Thoracic aorta (tissue), 2 donors: ENCODE results near the gene ACTN4. TPM values are rescaled to one million over a fixed set of nuclear protein-coding genes. Genes with fewer than 3 reads are reported as not detected.
A peak's percentile ranks its signal among the peaks of the same experiment; 100 is the strongest.

ENCODE experiments used
- ATAC-seq: fragments of 150-250 bp; one replicate; pipeline ENCODE4 v1.8.0; 2017; ENCODE audit warnings: low read depth; ENCODE audit not compliant: insufficient number of reproducible peaks, low FRiP score
- DNase-seq: peaks from one replicate; pipeline ENCODE4 v3.0.0-alpha.2; 2020; ENCODE audit warnings: low spot score
- H3K27ac ChIP-seq, 2 donors: fragments of 200-600 bp; sonication (generic); 1 replicate in 1 of 2; 2 replicates in 1 of 2; pipeline ENCODE4 v1.5.1; 2016; ENCODE audit warnings: mild to moderate bottlenecking in 2 of 2, moderate library complexity in 2 of 2
- H3K27me3 ChIP-seq: fragments of 200-600 bp; sonication (generic); replicated peaks from 2 replicates; pipeline ENCODE4 v1.6.0; 2016; ENCODE audit warnings: mild to moderate bottlenecking; ENCODE audit not compliant: insufficient read depth
- H3K36me3 ChIP-seq: fragments of 200-600 bp; sonication (generic); one replicate; pipeline ENCODE4 v1.5.1; 2016
- H3K4me1 ChIP-seq, 2 donors: fragments of 200-600 bp; sonication (generic); 1 replicate in 1 of 2; 2 replicates in 1 of 2; pipeline versions ENCODE4 v1.5.1 to v1.6.0; 2016; ENCODE audit warnings: low read depth in 2 of 2, mild to moderate bottlenecking in 1 of 2; ENCODE audit not compliant: control insufficient read depth in 1 of 2
- H3K4me3 ChIP-seq: fragments of 200-600 bp; sonication (generic); 2 replicates; pipeline ENCODE4 v1.5.1; 2016; ENCODE audit warnings: mild to moderate bottlenecking
- H3K9me3 ChIP-seq: fragments of 200-600 bp; sonication (generic); 2 replicates; pipeline ENCODE4 v1.5.1; 2016
- CTCF ChIP-seq: fragments of 200-600 bp; sonication (generic); IDR thresholded peaks from one replicate; pipeline ENCODE4 v1.5.1; 2019; ENCODE audit warnings: antibody characterized with exemption
- total RNA-seq, 2 donors: library from RNA; depleted of rRNA; stranded (reverse); fragments of >200 nt; gene quantifications; one replicate each; pipeline versions ENCODE4 v1.1.0 to v1.2.3, GENCODE V29; 2016

The ACTN4 gene
- total RNA-seq, 2 donors from 2014 or later = 668 to 1,387 TPM

DNA sequence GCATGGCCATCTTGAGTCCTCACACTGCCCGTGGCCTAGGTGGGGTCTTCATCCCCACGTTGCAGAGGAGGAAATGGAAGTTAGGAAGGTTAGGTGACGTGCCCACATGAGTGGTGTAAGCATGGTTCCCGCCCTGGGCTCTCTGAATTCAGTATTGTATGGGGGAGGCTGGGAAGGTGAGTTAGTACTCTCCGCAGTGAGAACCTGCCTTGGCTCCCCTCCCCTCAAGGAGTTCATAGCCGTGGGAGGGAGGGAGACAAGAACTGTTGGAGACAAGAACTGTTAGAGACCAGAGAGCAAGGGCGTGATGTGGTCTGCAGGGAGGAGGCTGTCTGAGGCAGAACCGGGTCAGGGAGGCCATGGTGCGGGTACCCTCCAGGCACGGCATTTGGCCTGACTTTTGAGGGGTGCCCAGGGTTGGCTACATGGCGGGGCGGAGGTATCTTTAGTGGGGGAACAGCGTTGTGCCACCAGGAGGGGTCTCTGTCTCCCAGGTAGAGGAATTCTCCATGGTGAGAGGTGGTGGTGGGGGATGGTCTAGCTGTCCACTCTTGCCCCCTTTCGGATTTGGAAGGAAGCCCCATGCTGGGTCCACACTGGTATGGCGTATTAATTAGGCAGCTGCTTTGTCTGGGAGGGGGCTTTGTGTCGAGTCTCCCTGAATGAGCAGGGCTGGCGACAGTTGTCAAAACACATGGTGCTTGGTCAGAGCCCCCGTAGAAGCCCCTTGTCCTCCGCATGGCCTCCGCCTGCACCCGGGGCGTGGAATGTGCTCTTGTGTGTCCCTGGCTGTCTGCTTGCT is 51.0 kb downstream of the ACTN4 start:
- ATAC-seq (no peak), DNase-seq (no peak)
- no peak for TF ChIP-seq CTCF
- no peaks in the 10 kb centered on the region for H3K9me3 ChIP-seq
- peaks cover 27% of the 10 kb centered on the region for H3K36me3 ChIP-seq
- no peak overlapping the region for H3K4me3 ChIP-seq
- peaks cover 78 to 100% of the 10 kb centered on the region in 2 donors for H3K4me1 ChIP-seq
- H3K27ac ChIP-seq = peak overlapping the region; percentile 97 to 100
- H3K27me3 ChIP-seq = no peaks in the 10 kb centered on the region

DNA sequence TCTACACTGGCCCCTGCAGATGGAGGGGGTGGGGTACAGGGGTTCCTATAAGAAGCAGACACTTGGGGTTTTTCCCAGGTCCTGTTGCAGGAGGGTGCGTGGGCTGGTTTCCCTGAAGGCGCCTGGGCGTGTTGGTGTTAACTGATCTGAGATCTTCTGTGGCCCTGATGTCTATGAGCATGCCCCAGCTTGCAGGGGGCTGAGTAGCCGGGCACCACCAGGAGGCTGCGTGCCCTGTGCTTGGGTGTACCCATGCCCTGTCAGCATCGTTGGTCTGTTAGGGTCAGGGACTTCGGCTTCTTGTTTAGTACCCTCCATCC is 51.5 kb downstream of the ACTN4 start:
- DNase-seq = no peak
- Histone ChIP-seq H3K4me3 (no peak overlapping the region), H3K27me3 (no peaks in the 10 kb centered on the region), H3K27ac (peak overlapping the region; percentile 97 to 100), H3K36me3 (peaks cover 33% of the 10 kb centered on the region), H3K9me3 (no peaks in the 10 kb centered on the region), H3K4me1 (peaks cover 72 to 94% of the 10 kb centered on the region in 2 donors)
- ATAC-seq = no peak
- TF ChIP-seq CTCF = no peak

GRCh38 chr19:38699647-38700349 is 52.3 kb downstream of the ACTN4 start:
- peaks cover 64 to 92% of the 10 kb centered on the region in 2 donors for H3K4me1 ChIP-seq
- H3K27ac ChIP-seq = peak overlapping the region; percentile 97 to 100
- ATAC-seq = no peak
- H3K36me3 ChIP-seq = peaks cover 41% of the 10 kb centered on the region
- no peak for TF ChIP-seq CTCF
- no peak overlapping the region for H3K4me3 ChIP-seq
- H3K27me3 ChIP-seq = no peaks in the 10 kb centered on the region
- no peak for DNase-seq
- no peaks in the 10 kb centered on the region for H3K9me3 ChIP-seq

GRCh38 chr19:38700350-38700901 is 53.0 kb downstream of the ACTN4 start:
- Histone ChIP-seq H3K9me3 (no peaks in the 10 kb centered on the region), H3K4me1 (peaks cover 58 to 88% of the 10 kb centered on the region in 2 donors), H3K27ac (peak overlapping the region; percentile 97 to 100), H3K27me3 (no peaks in the 10 kb centered on the region), H3K36me3 (peaks cover 47% of the 10 kb centered on the region), H3K4me3 (no peak overlapping the region)
- ATAC-seq = no peak
- TF ChIP-seq CTCF = no peak
- DNase-seq = no peak

DNA sequence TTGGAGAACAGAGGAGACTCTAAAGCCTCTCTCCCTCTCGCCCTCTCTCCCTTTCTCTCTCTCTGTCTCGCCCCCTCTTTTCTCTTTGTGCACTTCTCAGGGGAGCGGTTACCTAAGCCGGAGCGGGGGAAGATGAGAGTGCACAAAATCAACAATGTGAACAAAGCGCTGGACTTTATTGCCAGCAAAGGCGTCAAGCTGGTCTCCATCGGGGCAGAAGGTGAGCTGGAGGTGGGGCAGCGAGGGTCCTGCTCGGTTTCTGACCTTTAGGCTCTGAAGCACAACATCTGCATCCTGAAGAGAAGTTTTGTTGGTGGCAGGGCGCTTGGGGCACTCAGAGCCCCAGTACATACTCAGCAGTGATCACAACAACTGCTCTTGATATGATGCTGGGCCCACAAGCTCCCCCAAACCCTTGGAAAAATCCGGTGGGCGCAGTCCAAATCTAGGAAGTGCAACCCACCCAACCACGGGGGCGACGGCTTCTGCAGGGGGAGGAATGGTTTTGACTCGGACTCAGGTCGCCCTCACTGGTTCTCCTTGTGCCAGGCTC is 53.5 kb downstream of the ACTN4 start:
- Histone ChIP-seq H3K27ac (peak overlapping the region; percentile 97 to 100), H3K4me3 (no peak overlapping the region), H3K9me3 (no peaks in the 10 kb centered on the region), H3K27me3 (no peaks in the 10 kb centered on the region), H3K36me3 (peaks cover 49% of the 10 kb centered on the region), H3K4me1 (peaks cover 52 to 88% of the 10 kb centered on the region in 2 donors)
- DNase-seq = no peak
- no peak for TF ChIP-seq CTCF
- ATAC-seq = no peak
